IPS-18a (cell line): ENCODE measurements around the gene OLFML3.

Experiments used
- H3K27ac ChIP-seq: one replicate; pipeline ENCODE4 v1.5.1; 2013; ENCODE audit warnings: low read length
- H3K27me3 ChIP-seq: one replicate; pipeline ENCODE4 v1.6.1; 2013; ENCODE audit warnings: mild to moderate bottlenecking, low read length; ENCODE audit not compliant: control insufficient read depth, insufficient read depth
- H3K36me3 ChIP-seq: one replicate; pipeline ENCODE4 v1.6.1; 2013; ENCODE audit warnings: low read depth, low read length; ENCODE audit not compliant: control insufficient read depth
- H3K4me1 ChIP-seq: one replicate; pipeline ENCODE4 v1.6.1; 2013; ENCODE audit warnings: low read depth, low read length; ENCODE audit not compliant: control insufficient read depth
- H3K4me3 ChIP-seq: one replicate; pipeline ENCODE4 v1.5.1; 2013; ENCODE audit warnings: low read length
- H3K9ac ChIP-seq: one replicate; pipeline ENCODE4 v1.6.1; 2013; ENCODE audit warnings: mild to moderate bottlenecking, low read length, moderate library complexity
- H3K9me3 ChIP-seq: one replicate; pipeline ENCODE4 v1.6.1; 2013; ENCODE audit warnings: low read depth, low read length; ENCODE audit not compliant: control insufficient read depth

The OLFML3 gene

GRCh38 chr1:113951719-113952118, 27.6 kb upstream of the OLFML3 start:
- Histone ChIP-seq H3K9ac (no peak overlapping the region), H3K9me3 (no peaks in the 10 kb centered on the region), H3K27me3 (no peaks in the 10 kb centered on the region), H3K27ac (no peak overlapping the region), H3K36me3 (peaks cover 5% of the 10 kb centered on the region), H3K4me1 (peaks cover 6% of the 10 kb centered on the region), H3K4me3 (no peak overlapping the region)

DNA sequence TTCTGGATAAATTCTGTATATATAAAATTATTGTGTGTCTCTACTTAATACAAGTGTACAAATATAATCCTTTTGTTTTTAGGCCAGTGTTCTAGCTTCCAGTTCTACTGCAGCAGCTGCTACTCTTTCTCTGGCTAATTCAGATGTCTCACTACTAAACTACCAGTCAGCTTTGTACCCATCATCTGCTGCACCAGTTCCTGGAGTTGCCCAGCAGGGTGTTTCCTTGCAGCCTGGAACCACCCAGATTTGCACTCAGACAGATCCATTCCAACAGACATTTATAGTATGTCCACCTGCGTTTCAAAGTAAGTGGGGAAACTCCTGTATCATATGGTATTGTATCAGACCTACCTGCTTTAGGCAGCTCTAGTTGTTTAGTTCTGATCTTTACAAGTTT, 21.3 kb upstream of the OLFML3 start:
- Histone ChIP-seq H3K9ac (no peak overlapping the region), H3K27ac (no peak overlapping the region), H3K9me3 (no peaks in the 10 kb centered on the region), H3K27me3 (no peaks in the 10 kb centered on the region), H3K4me1 (no peaks in the 10 kb centered on the region), H3K4me3 (no peak overlapping the region), H3K36me3 (peaks cover 29% of the 10 kb centered on the region)

DNA sequence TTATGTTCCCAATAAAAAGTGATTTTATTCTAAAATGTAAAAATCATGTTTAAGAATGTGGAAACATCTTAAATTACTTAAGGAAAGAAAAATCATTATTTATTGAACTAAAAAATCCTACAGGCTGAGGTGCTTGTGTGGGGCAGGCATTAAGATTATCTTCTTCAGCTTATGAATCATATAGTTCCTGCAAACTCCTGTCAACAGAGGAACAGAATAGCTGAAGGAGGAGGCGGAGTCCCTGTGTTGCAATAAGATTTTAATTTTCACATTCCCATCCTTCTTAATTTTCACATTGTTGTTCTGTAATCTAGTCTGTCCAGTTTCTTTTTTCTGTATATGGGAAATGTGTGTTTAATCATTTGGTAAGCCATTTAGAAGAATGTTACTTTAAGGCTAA, 20.6 kb upstream of the OLFML3 start:
- H3K9ac ChIP-seq: no peak overlapping the region
- H3K36me3 ChIP-seq: peaks cover 35% of the 10 kb centered on the region

GRCh38 chr1:113963281-113963906, 15.9 kb upstream of the OLFML3 start:
- no peaks in the 10 kb centered on the region for H3K9me3 ChIP-seq
- H3K4me3 ChIP-seq: no peak overlapping the region
- no peaks in the 10 kb centered on the region for H3K27me3 ChIP-seq
- peaks cover 41% of the 10 kb centered on the region for H3K36me3 ChIP-seq
- no peak overlapping the region for H3K9ac ChIP-seq
- H3K27ac ChIP-seq: no peak overlapping the region
- no peaks in the 10 kb centered on the region for H3K4me1 ChIP-seq

More for the DNA sequence above, 20.6 kb upstream of the OLFML3 start:
- H3K27me3 ChIP-seq: no peaks in the 10 kb centered on the region
- no peaks in the 10 kb centered on the region for H3K4me1 ChIP-seq
- H3K9me3 ChIP-seq: no peaks in the 10 kb centered on the region
- H3K4me3 ChIP-seq: no peak overlapping the region
- no peak overlapping the region for H3K27ac ChIP-seq

DNA sequence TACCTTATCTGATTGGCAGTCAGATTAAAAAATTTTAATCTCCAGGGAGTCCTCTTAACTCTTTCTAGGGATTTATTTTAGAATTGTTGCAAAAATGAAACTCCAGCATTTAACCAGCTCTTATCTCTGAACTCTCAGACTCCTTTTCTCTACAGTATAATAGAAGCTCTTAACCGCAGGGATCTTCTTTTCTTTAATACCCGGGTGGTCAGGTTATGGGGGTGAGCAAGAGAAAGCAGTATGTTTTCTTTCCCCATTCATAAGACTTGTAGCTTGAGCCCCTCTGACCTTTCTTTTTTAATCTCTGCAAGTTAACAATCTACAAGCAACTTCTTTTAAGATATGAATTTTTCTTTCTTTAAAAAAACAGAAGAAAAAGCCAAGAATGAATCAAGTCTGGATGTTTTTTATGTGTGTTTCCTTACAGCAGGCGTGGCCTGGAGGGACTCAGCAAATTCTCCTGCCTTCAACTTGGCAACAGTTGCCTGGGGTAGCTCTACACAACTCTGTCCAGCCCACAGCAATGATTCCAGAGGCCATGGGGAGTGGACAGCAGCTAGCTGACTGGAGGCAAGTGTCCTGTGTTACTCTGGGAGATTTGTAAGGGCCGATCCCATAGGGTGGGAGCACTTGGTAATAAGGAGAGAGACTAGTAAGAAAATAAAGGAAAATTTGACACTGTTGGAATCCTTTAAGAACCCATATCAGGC, 13.4 kb upstream of the OLFML3 start:
- no peak overlapping the region for H3K4me3 ChIP-seq
- H3K9me3 ChIP-seq: no peaks in the 10 kb centered on the region
- no peak overlapping the region for H3K9ac ChIP-seq
- H3K27me3 ChIP-seq: no peaks in the 10 kb centered on the region
- H3K27ac ChIP-seq: no peak overlapping the region
- no peaks in the 10 kb centered on the region for H3K4me1 ChIP-seq
- H3K36me3 ChIP-seq: peaks cover 60% of the 10 kb centered on the region

- Histone ChIP-seq H3K4me3 (no peak overlapping the region), H3K4me1 (peaks cover 28% of the 10 kb centered on the region), H3K9ac (no peak overlapping the region), H3K27ac (no peak overlapping the region), H3K27me3 (no peaks in the 10 kb centered on the region), H3K9me3 (no peaks in the 10 kb centered on the region), H3K36me3 (peaks cover 53% of the 10 kb centered on the region)
Observed at GRCh38 chr1:113972954-113973353, 6.3 kb upstream of the OLFML3 start.

GRCh38 chr1:113975211-113975895, 3.9 kb upstream of the OLFML3 start:
- no peak overlapping the region for H3K4me3 ChIP-seq
- H3K4me1 ChIP-seq: peaks cover 52% of the 10 kb centered on the region
- no peak overlapping the region for H3K9ac ChIP-seq
- H3K27me3 ChIP-seq: no peaks in the 10 kb centered on the region
- H3K9me3 ChIP-seq: no peaks in the 10 kb centered on the region
- H3K27ac ChIP-seq: no peak overlapping the region
- H3K36me3 ChIP-seq: peaks cover 30% of the 10 kb centered on the region

DNA sequence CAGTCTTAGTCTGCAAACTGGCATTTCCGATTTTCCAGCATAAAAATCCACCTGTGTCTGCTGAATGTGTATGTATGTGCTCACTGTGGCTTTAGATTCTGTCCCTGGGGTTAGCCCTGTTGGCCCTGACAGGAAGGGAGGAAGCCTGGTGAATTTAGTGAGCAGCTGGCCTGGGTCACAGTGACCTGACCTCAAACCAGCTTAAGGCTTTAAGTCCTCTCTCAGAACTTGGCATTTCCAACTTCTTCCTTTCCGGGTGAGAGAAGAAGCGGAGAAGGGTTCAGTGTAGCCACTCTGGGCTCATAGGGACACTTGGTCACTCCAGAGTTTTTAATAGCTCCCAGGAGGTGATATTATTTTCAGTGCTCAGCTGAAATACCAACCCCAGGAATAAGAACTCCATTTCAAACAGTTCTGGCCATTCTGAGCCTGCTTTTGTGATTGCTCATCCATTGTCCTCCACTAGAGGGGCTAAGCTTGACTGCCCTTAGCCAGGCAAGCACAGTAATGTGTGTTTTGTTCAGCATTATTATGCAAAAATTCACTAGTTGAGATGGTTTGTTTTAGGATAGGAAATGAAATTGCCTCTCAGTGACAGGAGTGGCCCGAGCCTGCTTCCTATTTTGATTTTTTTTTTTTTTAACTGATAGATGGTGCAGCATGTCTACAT, 2.5 kb upstream of the OLFML3 start:
- no peak overlapping the region for H3K9ac ChIP-seq
- H3K4me3 ChIP-seq: no peak overlapping the region
- H3K36me3 ChIP-seq: peaks cover 21% of the 10 kb centered on the region
- no peaks in the 10 kb centered on the region for H3K9me3 ChIP-seq
- H3K27me3 ChIP-seq: no peaks in the 10 kb centered on the region
- peak overlapping the region; percentile 4 for H3K27ac ChIP-seq
- H3K4me1 ChIP-seq: peaks cover 56% of the 10 kb centered on the region

DNA sequence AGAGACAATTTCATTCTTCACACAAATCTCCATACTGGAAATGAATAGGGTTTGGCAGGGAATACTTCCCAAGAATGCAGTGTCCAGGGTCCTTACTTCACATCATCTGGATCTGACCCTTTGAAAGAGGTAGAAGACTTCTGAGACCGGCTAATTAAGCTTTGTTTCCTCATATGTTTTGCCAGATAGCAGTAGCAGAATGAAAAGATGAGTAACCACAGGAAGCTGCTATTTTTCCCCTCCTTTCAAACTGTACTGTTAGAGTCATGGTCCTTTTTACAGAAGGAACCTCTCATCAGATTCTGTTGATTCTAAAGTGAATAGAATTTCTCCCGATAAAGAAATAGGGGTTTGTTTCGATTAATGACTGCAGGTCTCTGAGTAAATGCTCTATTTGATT, 1.4 kb upstream of the OLFML3 start:
- no peak overlapping the region for H3K9ac ChIP-seq
- H3K27me3 ChIP-seq: no peaks in the 10 kb centered on the region
- H3K27ac ChIP-seq: no peak overlapping the region
- no peaks in the 10 kb centered on the region for H3K9me3 ChIP-seq
- H3K4me3 ChIP-seq: no peak overlapping the region
- H3K36me3 ChIP-seq: peaks cover 10% of the 10 kb centered on the region
- peaks cover 67% of the 10 kb centered on the region for H3K4me1 ChIP-seq

- Histone ChIP-seq H3K9ac (no peak overlapping the region), H3K27ac (no peak overlapping the region), H3K27me3 (no peaks in the 10 kb centered on the region), H3K9me3 (no peaks in the 10 kb centered on the region), H3K36me3 (peaks cover 2% of the 10 kb centered on the region), H3K4me1 (peaks cover 69% of the 10 kb centered on the region), H3K4me3 (peak overlapping the region; percentile 37)
Observed at GRCh38 chr1:113980110-113980509, 836 bp downstream of the OLFML3 start.
